Esophagus muscularis mucosa (tissue), 4 donors: Measurements from ENCODE around the gene MAPK9. TPM values are rescaled to one million over a fixed set of nuclear protein-coding genes. Genes with fewer than 3 reads are reported as not detected.
"Not testable (repeated sequence)": the region's sequence is repeated elsewhere in the genome, so short reads cannot be mapped to it uniquely, and the experiment has no call there.

Experiments
- DNase-seq: peaks from one replicate; pipeline ENCODE4 v3.0.0-alpha.2; 2017; ENCODE audit errors: extremely low spot score
- H3K27ac ChIP-seq, 4 donors: fragments of 200-600 bp; sonication (generic); replicated peaks in 1 of 4; 1 replicate in 3 of 4; 2 replicates in 1 of 4; pipeline ENCODE4 v1.5.1; 2016 to 2019; ENCODE audit warnings: mild to moderate bottlenecking in 1 of 4
- H3K27me3 ChIP-seq, 4 donors: fragments of 200-600 bp; sonication (generic); one replicate each; pipeline versions ENCODE4 v1.5.1 to v1.6.0; 2016 to 2019
- H3K36me3 ChIP-seq, 4 donors: fragments of 200-600 bp; sonication (generic); one replicate each; pipeline ENCODE4 v1.5.1; 2016 to 2019
- H3K4me1 ChIP-seq, 4 donors: fragments of 200-600 bp; sonication (generic); one replicate each; pipeline ENCODE4 v1.5.1; 2016 to 2019
- H3K4me3 ChIP-seq, 4 donors: fragments of 200-600 bp; sonication (generic); 1 replicate in 2 of 4; 2 replicates in 2 of 4; pipeline ENCODE4 v1.5.1; 2016 to 2019; ENCODE audit warnings: mild to moderate bottlenecking in 4 of 4, moderate library complexity in 1 of 4
- H3K9me3 ChIP-seq, 4 donors: fragments of 200-600 bp; sonication (generic); 1 replicate in 3 of 4; 2 replicates in 1 of 4; pipeline ENCODE4 v1.5.1; 2016 to 2019
- CTCF ChIP-seq, 3 experiments: fragments of 200-600 bp in 2 of 3; fragments of 450-650 bp in 1 of 3; sonication (generic) in 2 of 3; IDR thresholded peaks; one replicate each; pipeline ENCODE4 v1.5.1; 2017 to 2019; ENCODE audit warnings: antibody characterized with exemption in 3 of 3, mild to moderate bottlenecking in 2 of 3, moderate library complexity in 1 of 3
- EP300 ChIP-seq: sonication (generic); formaldehyde crosslinking; IDR thresholded peaks from one replicate; pipeline ENCODE4 v1.6.1; 2017; ENCODE audit warnings: antibody characterized with exemption
- POLR2A ChIP-seq: fragments of 450-650 bp; IDR thresholded peaks from one replicate; pipeline ENCODE4 v1.6.1; 2017; ENCODE audit warnings: antibody characterized with exemption, moderate library complexity, mild to moderate bottlenecking, low read depth
- POLR2AphosphoS5 ChIP-seq, 2 donors: sonication (generic); formaldehyde crosslinking; IDR thresholded peaks; one replicate each; pipeline ENCODE4 v1.6.1; 2017; ENCODE audit warnings: antibody characterized with exemption in 2 of 2
- WGBS: methylation state at CpG from one replicate; pipeline ENCODE4 v1.1.5; 2018; 5-methylcytosine and 5-hydroxymethylcytosine counted together
- intact Hi-C: fragments of 100-400 bp; cut with DNase I; formaldehyde crosslinking; loops from one replicate; pipeline ENCODE4 v1.15.1; 2023
- total RNA-seq, 4 donors: library from RNA; depleted of rRNA; stranded (reverse); fragments of >200 nt; gene quantifications; one replicate each; pipeline versions ENCODE4 v1.1.0 to v1.2.1, GENCODE V29; 2016

The MAPK9 gene
- total RNA-seq, 4 donors from 2014 or later, result 36.4 to 42.3 (median 37.8) TPM

GRCh38 chr5:180211761-180212035, 80.2 kb downstream of the MAPK9 start:
- H3K27me3 ChIP-seq, result peaks cover 0 to 54% (median 10%) of the 10 kb centered on the region in 4 donors
- H3K4me3 ChIP-seq, result no peak overlapping the region
- H3K27ac ChIP-seq, result no peak overlapping the region
- H3K9me3 ChIP-seq, result peaks cover 0 to 19% (median 12%) of the 10 kb centered on the region in 4 donors
- H3K36me3 ChIP-seq, result no peaks in the 10 kb centered on the region
- peaks cover 0 to 24% (median 15%) of the 10 kb centered on the region in 4 donors for H3K4me1 ChIP-seq
- no peak for DNase-seq
- TF ChIP-seq POLR2AphosphoS5 (IDR thresholded peaks at IDR 0.05), result no peak
- no peak for TF ChIP-seq EP300
- no peak for TF ChIP-seq CTCF (IDR thresholded peaks at IDR 0.05)
- TF ChIP-seq POLR2A, result no peak
- intact Hi-C loops, result no loop called here
- 80% methylated on average over 2 of the region's 4 CpGs for WGBS

- Histone ChIP-seq H3K4me1 (peaks cover 0 to 24% (median 15%) of the 10 kb centered on the region in 4 donors), H3K36me3 (no peaks in the 10 kb centered on the region), H3K27ac (no peak overlapping the region), H3K27me3 (peaks cover 0 to 54% (median 10%) of the 10 kb centered on the region in 4 donors), H3K9me3 (peaks cover 0 to 13% (median 7%) of the 10 kb centered on the region in 4 donors), H3K4me3 (no peak overlapping the region)
- TF ChIP-seq POLR2A (no peak), POLR2AphosphoS5 (IDR thresholded peaks at IDR 0.05) (no peak), EP300 (no peak), CTCF (IDR thresholded peaks at IDR 0.05) (no peak)
- WGBS, result 82% methylated on average over 14 of the region's 16 CpGs
- no peak for DNase-seq
- intact Hi-C loops, result no loop called here
Observed at GRCh38 chr5:180210961-180211760, 80.7 kb downstream of the MAPK9 start.

GRCh38 chr5:180210077-180210476, 81.8 kb downstream of the MAPK9 start:
- H3K27ac ChIP-seq, H3K9me3 ChIP-seq, DNase-seq, intact Hi-C loops, H3K4me3 ChIP-seq, H3K36me3 ChIP-seq: not testable (repeated sequence)
- Histone ChIP-seq H3K27me3 (peaks cover 0 to 62% (median 10%) of the 10 kb centered on the region in 4 donors), H3K4me1 (peaks cover 0 to 24% (median 15%) of the 10 kb centered on the region in 4 donors)
- WGBS, result 88% methylated on average over 12 of the region's 12 CpGs

- Histone ChIP-seq H3K4me1 (peaks cover 0 to 24% (median 15%) of the 10 kb centered on the region in 4 donors), H3K36me3 (no peaks in the 10 kb centered on the region), H3K27me3 (peaks cover 0 to 66% (median 10%) of the 10 kb centered on the region in 4 donors), H3K9me3 (no peaks in the 10 kb centered on the region), H3K4me3 (peak within 1 kb of the TSS; percentile 49 to 65 (median 50)), H3K27ac (no peak within 1 kb of the TSS)
- 42% methylated on average over 2 of the region's 55 CpGs for WGBS
- intact Hi-C loops, result loop anchor here (5.0 kb wide), 1 partner anchor 82 kb away; no protein-coding TSS in a partner anchor
- TF ChIP-seq CTCF (IDR thresholded peaks at IDR 0.05) (peak; percentile 30 to 49 (median 43)), POLR2AphosphoS5 (IDR thresholded peaks at IDR 0.05) (no peak), POLR2A (no peak)
- no peak for DNase-seq
Observed at GRCh38 chr5:180209137-180209581, 82.7 kb downstream of the MAPK9 start, which contains the start of gene RASGEF1C. Gene RASGEF1C (minus strand): TSS chr5:180209211. CDS start chr5:180138052, 71,159 bp downstream.

- no peak for TF ChIP-seq POLR2A
- TF ChIP-seq CTCF (IDR thresholded peaks at IDR 0.05), result peak in 1 of 3 experiments; percentile 9
- no peak for TF ChIP-seq POLR2AphosphoS5 (IDR thresholded peaks at IDR 0.05)
- Histone ChIP-seq H3K36me3 (no peaks in the 10 kb centered on the region), H3K4me3 (peak overlapping the region; percentile 49 to 65 (median 50)), H3K27me3 (peaks cover 0 to 68% (median 10%) of the 10 kb centered on the region in 4 donors), H3K9me3 (no peaks in the 10 kb centered on the region), H3K27ac (no peak overlapping the region), H3K4me1 (peaks cover 0 to 24% (median 15%) of the 10 kb centered on the region in 4 donors)
- 5% methylated on average over 14 of the region's 65 CpGs for WGBS
- no peak for DNase-seq
- intact Hi-C loops, result loop anchor here (5.0 kb wide), 1 partner anchor 81 kb away; no protein-coding TSS in a partner anchor
Observed at GRCh38 chr5:180208435-180209081, 83.3 kb downstream of the MAPK9 start.
